SU-DHL-6 (cell line): ENCODE measurements around the gene MAGI3.

Source experiments
- H2AFZ ChIP-seq: fragments of 200-600 bp; sonication (generic); 2 replicates; pipeline ENCODE4 v1.6.1; 2014; ENCODE audit warnings: low read depth, mild to moderate bottlenecking, moderate library complexity, mixed read lengths, antibody characterized with exemption, low read length; ENCODE audit not compliant: severe bottlenecking
- H3F3A ChIP-seq: fragments of 200-600 bp; shearing (Covaris generic); 2 replicates; pipeline ENCODE4 v1.6.0; 2016; ENCODE audit warnings: antibody characterized with exemption, mild to moderate bottlenecking; ENCODE audit not compliant: insufficient read depth
- H3K27ac ChIP-seq: fragments of 200-600 bp; sonication (generic); 2 replicates; pipeline ENCODE4 v1.5.1; 2016; ENCODE audit warnings: low read depth, mild to moderate bottlenecking, low read length, moderate library complexity, mixed read lengths
- H3K27me3 ChIP-seq: fragments of 200-600 bp; sonication (generic), shearing (Covaris generic); 2 replicates; pipeline ENCODE4 v1.6.0; 2014; ENCODE audit warnings: mild to moderate bottlenecking, low read length
- H3K36me3 ChIP-seq: fragments of 200-600 bp; sonication (generic); 2 replicates; pipeline ENCODE4 v1.6.1; 2014; ENCODE audit warnings: mild to moderate bottlenecking, low read length, mixed read lengths
- H3K4me2 ChIP-seq: fragments of 300-600, 200-600 bp; shearing (Covaris generic), sonication (generic); 2 replicates; pipeline ENCODE4 v1.6.0; 2014; ENCODE audit warnings: low read length, low read depth, mild to moderate bottlenecking; ENCODE audit not compliant: poor library complexity, severe bottlenecking
- H3K4me3 ChIP-seq: fragments of 200-600 bp; sonication (generic); 2 replicates; pipeline ENCODE4 v1.5.1; 2014; ENCODE audit warnings: antibody characterized with exemption, low read length, mild to moderate bottlenecking, mixed read lengths; ENCODE audit not compliant: insufficient read depth, poor library complexity, severe bottlenecking
- H3K79me2 ChIP-seq: fragments of 200-600 bp; sonication (generic); 2 replicates; pipeline ENCODE4 v1.6.1; 2014; ENCODE audit warnings: mild to moderate bottlenecking, low read length, moderate library complexity; ENCODE audit not compliant: insufficient read depth
- H3K9ac ChIP-seq: fragments of 200-600 bp; sonication (generic); 2 replicates; pipeline ENCODE4 v1.7.0; 2014; ENCODE audit warnings: mild to moderate bottlenecking, low read length
- H3K9me2 ChIP-seq: fragments of 200-600 bp; sonication (generic); replicated peaks from 2 replicates; pipeline ENCODE4 v1.6.1; 2014; ENCODE audit warnings: low read length; ENCODE audit not compliant: insufficient read depth
- H3K9me3 ChIP-seq: fragments of 200-600 bp; sonication (generic); 2 replicates; pipeline ENCODE4 v1.6.1; 2014; ENCODE audit warnings: low read length, mixed read lengths; ENCODE audit not compliant: insufficient read depth
- H4K20me1 ChIP-seq: fragments of 200-600 bp; sonication (generic); 2 replicates; pipeline ENCODE4 v1.6.1; 2014; ENCODE audit warnings: low read depth, mild to moderate bottlenecking, antibody characterized with exemption, low read length, moderate library complexity, mixed read lengths
- CTCF ChIP-seq: fragments of 200-600 bp; sonication (generic); IDR thresholded peaks from one replicate; pipeline ENCODE4 v1.5.1; 2017; ENCODE audit warnings: antibody characterized with exemption, mild to moderate bottlenecking, low read length, moderate library complexity; ENCODE audit not compliant: insufficient read depth, poor library complexity, severe bottlenecking
- EZH2phosphoT487 ChIP-seq: fragments of 200-600 bp; sonication (generic), shearing (Covaris generic); conservative IDR thresholded peaks from 2 replicates; pipeline ENCODE4 v1.6.1; 2018; ENCODE audit warnings: mild to moderate bottlenecking, antibody characterized with exemption, low read length, moderate library complexity, mixed read lengths

The MAGI3 gene

GRCh38 chr1:113434874-113435175 is 44.5 kb downstream of the MAGI3 start:
- Histone ChIP-seq H2AFZ (no peak overlapping the region), H3K27me3 (no peaks in the 10 kb centered on the region), H3K36me3 (no peaks in the 10 kb centered on the region), H3K9me2 (no peaks in the 10 kb centered on the region), H3K27ac (no peak overlapping the region), H3K9me3 (no peaks in the 10 kb centered on the region), H4K20me1 (peaks cover 5% of the 10 kb centered on the region; the same call in 1 of the 2 replicates), H3K79me2 (no peaks in the 10 kb centered on the region), H3K4me2 (no peak overlapping the region), H3K9ac (no peak overlapping the region), H3K4me3 (no peak overlapping the region), H3F3A (no peaks in the 10 kb centered on the region)
- TF ChIP-seq EZH2phosphoT487 (no peak), CTCF (no peak)

- Histone ChIP-seq H3F3A (no peaks in the 10 kb centered on the region), H3K79me2 (no peaks in the 10 kb centered on the region), H2AFZ (no peak overlapping the region), H3K9ac (no peak overlapping the region), H3K4me3 (no peak overlapping the region), H3K4me2 (no peak overlapping the region), H3K36me3 (no peaks in the 10 kb centered on the region), H3K9me3 (no peaks in the 10 kb centered on the region), H3K27ac (no peak overlapping the region), H4K20me1 (peaks cover 5% of the 10 kb centered on the region; the same call in 1 of the 2 replicates), H3K9me2 (no peaks in the 10 kb centered on the region), H3K27me3 (no peaks in the 10 kb centered on the region)
- TF ChIP-seq CTCF (no peak), EZH2phosphoT487 (no peak)
Observed at GRCh38 chr1:113437554-113438341, 47.4 kb downstream of the MAGI3 start.

GRCh38 chr1:113438505-113439276 is 48.4 kb downstream of the MAGI3 start:
- H4K20me1 ChIP-seq: peaks cover 5% of the 10 kb centered on the region; the same call in 1 of the 2 replicates
- TF ChIP-seq CTCF: no peak
- TF ChIP-seq EZH2phosphoT487: no peak
- H2AFZ ChIP-seq: no peak overlapping the region
- no peaks in the 10 kb centered on the region for H3K36me3 ChIP-seq
- no peaks in the 10 kb centered on the region for H3F3A ChIP-seq
- H3K9ac ChIP-seq: no peak overlapping the region
- H3K9me2 ChIP-seq: no peaks in the 10 kb centered on the region
- no peaks in the 10 kb centered on the region for H3K27me3 ChIP-seq
- H3K9me3 ChIP-seq: no peaks in the 10 kb centered on the region
- no peak overlapping the region for H3K27ac ChIP-seq
- no peaks in the 10 kb centered on the region for H3K79me2 ChIP-seq
- no peak overlapping the region for H3K4me2 ChIP-seq
- H3K4me3 ChIP-seq: no peak overlapping the region
